Prostate gland (tissue), 2 donors: Measurements from ENCODE around the gene AJAP1.

Experiments used
- POLR2A ChIP-seq: fragments of 450-650 bp; IDR thresholded peaks from one replicate; pipeline ENCODE4 v1.6.1; 2016; ENCODE audit warnings: antibody characterized with exemption, mild to moderate bottlenecking
- POLR2AphosphoS5 ChIP-seq: sonication (generic); formaldehyde crosslinking; IDR thresholded peaks from one replicate; pipeline ENCODE4 v1.6.1; 2017; ENCODE audit warnings: antibody characterized with exemption
- TF ChIP-seq, protein P1 (sequence below), 4 experiments: fragments of 200-600 bp in 2 of 4; fragments of 450-650 bp in 2 of 4; sonication (generic) in 2 of 4; IDR thresholded peaks; 1 replicate in 3 of 4; 2 replicates in 1 of 4; pipeline ENCODE4 v1.5.1; 2016 to 2019; ENCODE audit warnings: antibody characterized with exemption in 4 of 4, mild to moderate bottlenecking in 2 of 4, moderate library complexity in 2 of 4

DNA sequence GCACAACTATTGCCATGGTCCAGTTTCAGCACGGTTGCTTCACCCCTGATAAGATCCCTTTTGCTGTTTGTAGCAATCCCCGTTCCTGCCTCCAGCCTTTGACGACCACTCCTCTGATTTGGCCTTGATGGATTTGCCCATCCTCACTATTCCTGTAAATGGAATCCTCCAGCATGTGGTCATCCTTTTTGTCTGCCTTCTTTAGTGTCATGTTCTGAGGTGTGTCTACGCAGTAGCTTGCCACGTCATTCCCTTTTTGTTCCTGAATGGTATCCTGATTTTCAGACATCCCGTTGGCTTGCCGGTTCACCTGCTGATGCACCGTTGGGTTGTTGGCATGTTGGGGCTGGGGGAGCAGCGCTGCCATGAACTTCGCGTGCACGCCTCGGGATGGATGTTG, 7.8 kb downstream of the AJAP1 start:
- TF ChIP-seq, protein P1, sequence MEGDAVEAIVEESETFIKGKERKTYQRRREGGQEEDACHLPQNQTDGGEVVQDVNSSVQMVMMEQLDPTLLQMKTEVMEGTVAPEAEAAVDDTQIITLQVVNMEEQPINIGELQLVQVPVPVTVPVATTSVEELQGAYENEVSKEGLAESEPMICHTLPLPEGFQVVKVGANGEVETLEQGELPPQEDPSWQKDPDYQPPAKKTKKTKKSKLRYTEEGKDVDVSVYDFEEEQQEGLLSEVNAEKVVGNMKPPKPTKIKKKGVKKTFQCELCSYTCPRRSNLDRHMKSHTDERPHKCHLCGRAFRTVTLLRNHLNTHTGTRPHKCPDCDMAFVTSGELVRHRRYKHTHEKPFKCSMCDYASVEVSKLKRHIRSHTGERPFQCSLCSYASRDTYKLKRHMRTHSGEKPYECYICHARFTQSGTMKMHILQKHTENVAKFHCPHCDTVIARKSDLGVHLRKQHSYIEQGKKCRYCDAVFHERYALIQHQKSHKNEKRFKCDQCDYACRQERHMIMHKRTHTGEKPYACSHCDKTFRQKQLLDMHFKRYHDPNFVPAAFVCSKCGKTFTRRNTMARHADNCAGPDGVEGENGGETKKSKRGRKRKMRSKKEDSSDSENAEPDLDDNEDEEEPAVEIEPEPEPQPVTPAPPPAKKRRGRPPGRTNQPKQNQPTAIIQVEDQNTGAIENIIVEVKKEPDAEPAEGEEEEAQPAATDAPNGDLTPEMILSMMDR (IDR thresholded peaks at IDR 0.05): no peak
- no peak for TF ChIP-seq POLR2AphosphoS5
- no peak for TF ChIP-seq POLR2A
